Bronchus fibroblast of lung (primary cell): ENCODE measurements around the gene PRSS37. TPM values are rescaled to one million over a fixed set of nuclear protein-coding genes. Genes with fewer than 3 reads are reported as not detected.

Experiments used
- total RNA-seq: library from RNA; depleted of rRNA; stranded (reverse); fragments of >200 nt; gene quantifications from 2 replicates; pipeline ENCODE4 v1.2.3, GENCODE V29; 2015

PRSS37 gene, protein sequence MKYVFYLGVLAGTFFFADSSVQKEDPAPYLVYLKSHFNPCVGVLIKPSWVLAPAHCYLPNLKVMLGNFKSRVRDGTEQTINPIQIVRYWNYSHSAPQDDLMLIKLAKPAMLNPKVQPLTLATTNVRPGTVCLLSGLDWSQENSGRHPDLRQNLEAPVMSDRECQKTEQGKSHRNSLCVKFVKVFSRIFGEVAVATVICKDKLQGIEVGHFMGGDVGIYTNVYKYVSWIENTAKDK
- not detected in 2 replicates for total RNA-seq

DNA sequence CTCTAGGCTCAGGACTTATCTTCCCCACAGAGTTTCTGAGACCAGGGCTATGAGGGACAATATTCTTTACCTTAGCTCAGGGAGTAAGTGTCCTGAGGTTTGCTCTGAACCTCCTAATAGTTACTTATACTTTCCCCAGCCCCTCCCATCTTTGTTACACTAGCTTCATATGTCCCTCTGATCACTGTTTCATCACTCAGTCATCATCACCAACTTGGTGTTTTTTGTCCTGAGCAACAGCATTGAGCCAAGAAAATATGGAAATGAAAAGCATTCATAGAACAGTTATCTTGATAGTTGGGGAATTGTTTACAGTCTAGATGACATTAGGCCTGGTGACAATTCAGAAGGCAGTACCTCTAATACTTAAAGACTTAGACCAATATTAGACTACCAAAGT lies at the start of gene PRSS37:
Gene PRSS37, minus strand, starts transcription at position 101 of the 400 bp plus-strand sequence. CDS start 436 bp downstream, outside the sequence.

DNA sequence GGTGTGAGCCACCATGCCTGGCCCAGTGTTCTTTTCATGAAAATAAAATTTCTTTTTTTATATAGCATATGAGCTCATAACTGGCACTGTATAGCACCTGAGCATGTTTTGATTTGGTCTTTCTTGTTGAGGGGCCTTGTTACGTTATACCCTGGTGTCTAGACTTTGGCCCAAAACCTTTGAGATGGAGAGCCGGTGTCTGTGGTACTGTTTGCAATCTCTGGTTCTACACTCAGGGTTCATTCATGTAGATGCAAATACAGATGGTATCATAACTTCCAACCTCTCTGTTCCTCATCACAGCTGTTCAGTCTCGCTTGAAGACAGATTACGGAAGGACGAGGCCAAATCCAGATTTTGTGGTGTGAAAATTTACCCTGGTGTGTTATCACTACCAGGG lies 51.4 kb downstream of the PRSS37 start, which contains the start of gene TAS2R5:
Gene TAS2R5, plus strand, starts transcription at position 301 of the 400 bp plus-strand sequence. CDS start 145 bp downstream, outside the sequence.

Other genes starting within 250 kb of the PRSS37 start
- 1.7 and 1.9 TPM in 2 replicates for gene DENND11, start 139.3 kb downstream of the PRSS37 start, total RNA-seq
- not detected in 2 replicates for gene WEE2, start 133.1 kb downstream of the PRSS37 start, total RNA-seq
- gene SSBP1, start 103.1 kb downstream of the PRSS37 start, total RNA-seq: 226 and 265 TPM in 2 replicates
- gene TAS2R3, start 77.4 kb downstream of the PRSS37 start, total RNA-seq: not detected in 2 replicates
- gene TAS2R4, start 64.8 kb downstream of the PRSS37 start, total RNA-seq: under 0.01 TPM in 1 of 2 replicates, not detected in the other
- gene TAS2R5, start 51.3 kb downstream of the PRSS37 start, total RNA-seq: not detected in 2 replicates
- not detected in 2 replicates for gene OR9A4, start 74.9 kb upstream of the PRSS37 start, total RNA-seq
- not detected in 2 replicates for gene CLEC5A, start 105.5 kb upstream of the PRSS37 start, total RNA-seq
- gene TAS2R38, start 132.3 kb upstream of the PRSS37 start, total RNA-seq: not detected in 2 replicates
- not detected in 2 replicates for gene MGAM, start 154.4 kb upstream of the PRSS37 start, total RNA-seq